H9 (cell line): ENCODE results near the gene KDM4C. TPM values are rescaled to one million over a fixed set of nuclear protein-coding genes. Genes with fewer than 3 reads are reported as not detected.

Experiments
- DNase-seq: peaks from one replicate; pipeline ENCODE4 v3.0.0-alpha.2; 2017
- H2AFZ ChIP-seq: one replicate; pipeline ENCODE4 v1.6.1; 2013; ENCODE audit warnings: mild to moderate bottlenecking, low read length, control low read depth, moderate library complexity
- H2AK5ac ChIP-seq: 2 replicates; pipeline ENCODE4 v1.6.1; 2013; ENCODE audit warnings: low read length, control low read depth, mixed read lengths; ENCODE audit not compliant: insufficient read length
- H2BK120ac ChIP-seq: one replicate; pipeline ENCODE4 v1.6.1; 2013; ENCODE audit warnings: low read depth, mild to moderate bottlenecking, low read length, control low read depth, inconsistent platforms; ENCODE audit not compliant: poor library complexity, severe bottlenecking
- H2BK12ac ChIP-seq: 2 replicates; pipeline ENCODE4 v1.6.1; 2013; ENCODE audit warnings: low read length, control low read depth, mixed read lengths, low read depth; ENCODE audit not compliant: insufficient read length
- H2BK15ac ChIP-seq: 2 replicates; pipeline ENCODE4 v1.6.1; 2013; ENCODE audit warnings: low read depth, low read length, control low read depth
- H2BK20ac ChIP-seq: one replicate; pipeline ENCODE4 v1.6.1; 2013; ENCODE audit warnings: low read depth, mild to moderate bottlenecking, low read length, control low read depth, inconsistent platforms; ENCODE audit not compliant: poor library complexity, severe bottlenecking
- H2BK5ac ChIP-seq: 2 replicates; pipeline ENCODE4 v1.6.1; 2013; ENCODE audit warnings: low read length, control low read depth, mixed read lengths; ENCODE audit not compliant: insufficient read length
- H3K14ac ChIP-seq: 2 replicates; pipeline ENCODE4 v1.6.1; 2013; ENCODE audit warnings: low read length, control low read depth; ENCODE audit not compliant: insufficient read depth
- H3K18ac ChIP-seq: 2 replicates; pipeline ENCODE4 v1.6.1; 2013; ENCODE audit warnings: low read depth, mild to moderate bottlenecking, mixed read lengths, low read length, control low read depth; ENCODE audit not compliant: insufficient read length
- H3K23ac ChIP-seq: 2 replicates; pipeline ENCODE4 v1.6.1; 2013; ENCODE audit warnings: low read length, control low read depth, mixed read lengths, low read depth; ENCODE audit not compliant: insufficient read length
- H3K23me2 ChIP-seq: 2 replicates; pipeline ENCODE4 v1.6.1; 2013; ENCODE audit warnings: low read depth, mild to moderate bottlenecking, mixed read lengths, low read length, control low read depth; ENCODE audit not compliant: insufficient read length, poor library complexity, severe bottlenecking
- H3K27ac ChIP-seq: 2 replicates; pipeline ENCODE4 v1.5.1; 2013; ENCODE audit warnings: low read length, control low read depth, mixed read lengths, low read depth; ENCODE audit not compliant: insufficient read length
- H3K27me3 ChIP-seq: 2 replicates; pipeline ENCODE4 v1.6.1; 2013; ENCODE audit warnings: low read length, control low read depth, inconsistent platforms; ENCODE audit not compliant: insufficient read depth
- H3K4ac ChIP-seq: 2 replicates; pipeline ENCODE4 v1.6.1; 2013; ENCODE audit warnings: low read depth, mild to moderate bottlenecking, control low read depth, inconsistent platforms, low read length, moderate library complexity
- H3K4me1 ChIP-seq: 2 replicates; pipeline ENCODE4 v1.6.1; 2013; ENCODE audit warnings: low read length, control low read depth, inconsistent platforms; ENCODE audit not compliant: insufficient read depth
- H3K4me2 ChIP-seq: 2 replicates; pipeline ENCODE4 v1.6.1; 2013; ENCODE audit warnings: low read length, control low read depth, mixed read lengths; ENCODE audit not compliant: insufficient read length, insufficient read depth
- H3K56ac ChIP-seq: 2 replicates; pipeline ENCODE4 v1.6.1; 2013; ENCODE audit warnings: low read depth, mild to moderate bottlenecking, mixed read lengths, low read length, control low read depth; ENCODE audit not compliant: insufficient read length
- H3K79me1 ChIP-seq: 2 replicates; pipeline ENCODE4 v1.6.1; 2013; ENCODE audit warnings: low read depth, mild to moderate bottlenecking, moderate library complexity, low read length, control low read depth, inconsistent platforms; ENCODE audit not compliant: insufficient read depth, poor library complexity, severe bottlenecking
- H3K79me2 ChIP-seq: 2 replicates; pipeline ENCODE4 v1.6.1; 2013; ENCODE audit warnings: low read length, control low read depth, inconsistent platforms; ENCODE audit not compliant: insufficient read depth
- H3K9ac ChIP-seq: 2 replicates; pipeline ENCODE4 v1.6.1; 2013; ENCODE audit warnings: low read length, control low read depth, mixed read lengths; ENCODE audit not compliant: insufficient read length; ENCODE audit errors: extremely low read depth
- H3K9me3 ChIP-seq: one replicate; pipeline ENCODE4 v1.6.1; 2013; ENCODE audit warnings: low read depth, low read length, inconsistent platforms; ENCODE audit not compliant: control insufficient read depth
- H3T11ph ChIP-seq: one replicate; pipeline ENCODE4 v1.6.1; 2013; ENCODE audit warnings: mild to moderate bottlenecking, low read length, control low read depth, inconsistent platforms
- H4K20me1 ChIP-seq: one replicate; pipeline ENCODE4 v1.6.1; 2013; ENCODE audit not compliant: control insufficient read depth, insufficient read length, insufficient read depth
- H4K5ac ChIP-seq: 2 replicates; pipeline ENCODE4 v1.6.1; 2013; ENCODE audit warnings: low read depth, mild to moderate bottlenecking, mixed read lengths, low read length, control low read depth; ENCODE audit not compliant: insufficient read length
- H4K8ac ChIP-seq: replicated peaks from 2 replicates; pipeline ENCODE4 v1.6.1; 2013; ENCODE audit warnings: low read length, control low read depth, mixed read lengths, low read depth; ENCODE audit not compliant: insufficient read length
- H4K91ac ChIP-seq: 2 replicates; pipeline ENCODE4 v1.6.1; 2013; ENCODE audit warnings: low read depth, mild to moderate bottlenecking, moderate library complexity, mixed read lengths, low read length, control low read depth; ENCODE audit not compliant: insufficient read length
- H3K27ac Mint-ChIP-seq, 3 experiments: 2 replicates in 2 of 3; 3 replicates in 1 of 3; pipeline ENCODE4 v1.8.0; 2020 to 2021; ENCODE audit warnings: mixed read lengths in 3 of 3, mild to moderate bottlenecking in 1 of 3, moderate library complexity in 1 of 3
- H3K27me3 Mint-ChIP-seq: 2 replicates; pipeline ENCODE4 v1.8.0; 2021; ENCODE audit warnings: low read depth, mild to moderate bottlenecking, moderate library complexity, mixed read lengths
- H3K36me3 Mint-ChIP-seq, 3 experiments: 2 replicates in 2 of 3; 3 replicates in 1 of 3; pipeline ENCODE4 v1.8.0; 2020 to 2021; ENCODE audit warnings: low read depth in 3 of 3, mixed read lengths in 3 of 3; ENCODE audit not compliant: insufficient read depth in 1 of 3
- H3K4me1 Mint-ChIP-seq, 2 experiments: 2 replicates each; pipeline ENCODE4 v1.8.0; 2020; ENCODE audit warnings: mixed read lengths in 2 of 2
- H3K4me3 Mint-ChIP-seq, 2 experiments: 2 replicates in 1 of 2; 3 replicates in 1 of 2; pipeline ENCODE4 v1.8.0; 2020 to 2021; ENCODE audit warnings: mild to moderate bottlenecking in 2 of 2, mixed read lengths in 2 of 2, moderate library complexity in 1 of 2
- H3K9me3 Mint-ChIP-seq, 2 experiments: 2 replicates in 1 of 2; 3 replicates in 1 of 2; pipeline ENCODE4 v1.8.0; 2020; ENCODE audit warnings: mild to moderate bottlenecking in 2 of 2, mixed read lengths in 2 of 2, moderate library complexity in 1 of 2
- WGBS: extraction: QIAGEN DNeasy Blood & Tissue Kit; methylation state at CpG from one replicate; pipeline ENCODE4 v1.1.7; 2013; ENCODE audit warnings: missing lambda C conversion rate, low lambda C conversion rate, mixed read lengths; ENCODE audit not compliant: insufficient read length; ENCODE audit errors: extremely low coverage; 5-methylcytosine and 5-hydroxymethylcytosine counted together
- total RNA-seq: library from RNA; stranded (reverse); gene quantifications from 2 replicates; pipeline ENCODE4 v1.2.1, GENCODE V29; 2021
- TF ChIP-seq, protein P1 (sequence below): fragments of 200-600 bp; sonication (generic); conservative IDR thresholded peaks from 3 replicates; pipeline ENCODE4 v1.8.0; 2021; ENCODE audit warnings: antibody characterized with exemption, mild to moderate bottlenecking

KDM4C gene
- total RNA-seq, 1 experiment from 2014 or later: 24.0 TPM

DNA sequence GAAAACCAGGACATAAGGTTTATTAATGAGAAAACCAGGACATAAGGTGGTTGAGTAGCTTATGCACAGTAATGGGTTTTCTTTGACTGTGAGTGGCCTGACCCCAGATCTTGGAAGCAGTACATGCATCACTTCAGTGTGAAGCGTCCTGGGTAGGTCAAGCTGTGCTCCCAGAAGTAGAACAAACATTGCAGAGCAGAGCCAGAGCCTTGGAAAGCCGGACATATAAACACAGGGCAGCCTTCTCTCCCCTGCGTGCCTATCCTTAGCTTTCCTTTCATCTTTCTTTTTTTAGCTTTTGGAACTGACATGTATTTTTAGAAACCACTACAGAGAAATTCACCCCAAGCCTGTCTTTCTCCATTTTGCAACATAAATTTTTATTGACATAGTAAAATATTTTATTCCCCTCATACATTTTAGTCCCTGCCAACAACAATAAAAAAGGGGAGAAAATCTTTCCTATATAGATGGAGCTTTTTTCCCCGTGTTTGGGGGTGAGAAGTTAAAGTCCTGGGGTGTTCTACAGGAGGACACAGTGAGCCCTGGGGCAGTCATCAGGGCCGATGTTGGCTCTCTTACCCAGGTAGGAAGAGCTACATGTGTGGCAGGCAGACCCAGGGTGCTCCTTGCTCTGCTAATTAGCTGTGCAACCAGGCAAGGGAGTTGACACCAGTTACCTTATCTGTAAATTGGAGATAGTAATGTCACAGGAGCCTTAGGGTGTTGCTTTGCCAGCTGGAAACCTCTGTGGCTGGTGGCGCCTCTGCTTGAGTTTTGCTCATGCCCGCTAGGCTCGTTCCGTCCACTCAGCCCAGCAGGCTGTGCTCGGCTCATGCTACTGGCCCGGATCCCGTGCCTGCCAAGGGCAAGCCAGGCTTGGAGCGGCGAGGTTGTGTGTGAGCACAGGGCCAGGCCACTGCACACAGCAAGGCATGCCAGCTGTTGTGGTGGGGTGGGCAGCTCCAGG lies 389.6 kb downstream of the KDM4C start:
- Histone ChIP-seq H4K5ac (no peak overlapping the region), H3K56ac (no peak overlapping the region), H4K91ac (no peak overlapping the region), H2BK12ac (no peak overlapping the region), H3K79me2 (no peaks in the 10 kb centered on the region), H4K20me1 (no peaks in the 10 kb centered on the region), H2AFZ (no peak overlapping the region), H4K8ac (no peak overlapping the region), H2BK5ac (no peak overlapping the region), H3K23ac (no peak overlapping the region), H3K79me1 (no peaks in the 10 kb centered on the region), H3K4me1 (no peaks in the 10 kb centered on the region; the same call in 1 of the 2 replicates), H3K27ac (no peak overlapping the region), H3T11ph (no peak overlapping the region), H2AK5ac (no peak overlapping the region), H3K27me3 (no peaks in the 10 kb centered on the region), H3K14ac (no peak overlapping the region), H3K23me2 (no peaks in the 10 kb centered on the region), H3K18ac (no peak overlapping the region), H3K9me3 (no peaks in the 10 kb centered on the region), H3K4me2 (no peak overlapping the region), H2BK20ac (no peak overlapping the region), H2BK15ac (no peak overlapping the region), H3K4ac (no peak overlapping the region), H3K9ac (no peak overlapping the region), H2BK120ac (no peak overlapping the region)
- WGBS: no CpG with 5 or more reads among the region's 14 CpGs
- TF ChIP-seq, protein P1, sequence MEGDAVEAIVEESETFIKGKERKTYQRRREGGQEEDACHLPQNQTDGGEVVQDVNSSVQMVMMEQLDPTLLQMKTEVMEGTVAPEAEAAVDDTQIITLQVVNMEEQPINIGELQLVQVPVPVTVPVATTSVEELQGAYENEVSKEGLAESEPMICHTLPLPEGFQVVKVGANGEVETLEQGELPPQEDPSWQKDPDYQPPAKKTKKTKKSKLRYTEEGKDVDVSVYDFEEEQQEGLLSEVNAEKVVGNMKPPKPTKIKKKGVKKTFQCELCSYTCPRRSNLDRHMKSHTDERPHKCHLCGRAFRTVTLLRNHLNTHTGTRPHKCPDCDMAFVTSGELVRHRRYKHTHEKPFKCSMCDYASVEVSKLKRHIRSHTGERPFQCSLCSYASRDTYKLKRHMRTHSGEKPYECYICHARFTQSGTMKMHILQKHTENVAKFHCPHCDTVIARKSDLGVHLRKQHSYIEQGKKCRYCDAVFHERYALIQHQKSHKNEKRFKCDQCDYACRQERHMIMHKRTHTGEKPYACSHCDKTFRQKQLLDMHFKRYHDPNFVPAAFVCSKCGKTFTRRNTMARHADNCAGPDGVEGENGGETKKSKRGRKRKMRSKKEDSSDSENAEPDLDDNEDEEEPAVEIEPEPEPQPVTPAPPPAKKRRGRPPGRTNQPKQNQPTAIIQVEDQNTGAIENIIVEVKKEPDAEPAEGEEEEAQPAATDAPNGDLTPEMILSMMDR: no peak
- Mint-ChIP-seq H3K27me3 (no peaks in the 10 kb centered on the region), H3K27ac (peak overlapping the region in 1 of 3 experiments; percentile 63; a peak in 1 of 7 replicates), H3K9me3 (no peaks in the 10 kb centered on the region), H3K4me3 (no peak overlapping the region), H3K36me3 (no peaks in the 10 kb centered on the region), H3K4me1 (peaks cover 13 to 17% of the 10 kb centered on the region in 2 experiments)
- no peak for DNase-seq
